ENCODE data around the gene CAMTA1.

The CAMTA1 gene

GRCh38 chr1:7006996-7007871, 222.0 kb downstream of the CAMTA1 start:
- no peak for ATAC-seq

GRCh38 chr1:7007902-7008301, 222.6 kb downstream of the CAMTA1 start:
- no peak for ATAC-seq
- TF ChIP-seq ISL1 (CRISPR knock-in tag; IDR thresholded peaks at IDR 0.05), result no peak
- TF ChIP-seq ZNF70 (CRISPR knock-in tag; IDR thresholded peaks at IDR 0.05), result no peak
- no peak for TF ChIP-seq CSRNP3 (CRISPR knock-in tag; IDR thresholded peaks at IDR 0.05)
- TF ChIP-seq TOX (CRISPR knock-in tag; IDR thresholded peaks at IDR 0.05; ENCODE audit: borderline replicate concordance), result no peak
- no peak for TF ChIP-seq ARNTL (CRISPR knock-in tag; IDR thresholded peaks at IDR 0.05; ENCODE audit: borderline replicate concordance, low read depth)
- TF ChIP-seq RARB (CRISPR knock-in tag; IDR thresholded peaks at IDR 0.05), result no peak
- TF ChIP-seq ZC3H10 (CRISPR knock-in tag; IDR thresholded peaks at IDR 0.05), result no peak
- TF ChIP-seq PPARA (CRISPR knock-in tag; IDR thresholded peaks at IDR 0.05; ENCODE audit: borderline replicate concordance), result no peak
- TF ChIP-seq TCF4 (CRISPR knock-in tag; IDR thresholded peaks at IDR 0.05; ENCODE audit: borderline replicate concordance), result no peak
- TF ChIP-seq ESRRG (CRISPR knock-in tag; IDR thresholded peaks at IDR 0.05), result no peak
- no peak for TF ChIP-seq CSDC2 (CRISPR knock-in tag; IDR thresholded peaks at IDR 0.05)
- TF ChIP-seq SNAI2 (CRISPR knock-in tag; IDR thresholded peaks at IDR 0.05), result no peak
- TF ChIP-seq ZNF8 (CRISPR knock-in tag; IDR thresholded peaks at IDR 0.05), result no peak

More at GRCh38 chr1:7006996-7007871, 222.0 kb downstream of the CAMTA1 start:
- no peak for TF ChIP-seq CSRNP3 (CRISPR knock-in tag; IDR thresholded peaks at IDR 0.05)
- TF ChIP-seq ZFP30 (CRISPR knock-in tag; IDR thresholded peaks at IDR 0.05), result no peak
- no peak for TF ChIP-seq ARNTL (CRISPR knock-in tag; IDR thresholded peaks at IDR 0.05; ENCODE audit: borderline replicate concordance, low read depth)
- no peak for TF ChIP-seq CSDC2 (CRISPR knock-in tag; IDR thresholded peaks at IDR 0.05)
- TF ChIP-seq TOX (CRISPR knock-in tag; IDR thresholded peaks at IDR 0.05; ENCODE audit: borderline replicate concordance), result no peak
- no peak for TF ChIP-seq ISL1 (CRISPR knock-in tag; IDR thresholded peaks at IDR 0.05)
- no peak for TF ChIP-seq SNAI2 (CRISPR knock-in tag; IDR thresholded peaks at IDR 0.05)
- no peak for TF ChIP-seq RARB (CRISPR knock-in tag; IDR thresholded peaks at IDR 0.05)
- no peak for TF ChIP-seq ZFP3 (CRISPR knock-in tag; IDR thresholded peaks at IDR 0.05)

- no peak for ATAC-seq
- TF ChIP-seq ZNF70 (CRISPR knock-in tag; IDR thresholded peaks at IDR 0.05), result no peak
- no peak for TF ChIP-seq TCF4 (CRISPR knock-in tag; IDR thresholded peaks at IDR 0.05; ENCODE audit: borderline replicate concordance)
- TF ChIP-seq CSDC2 (CRISPR knock-in tag; IDR thresholded peaks at IDR 0.05), result no peak
- TF ChIP-seq ESRRG (CRISPR knock-in tag; IDR thresholded peaks at IDR 0.05), result no peak
- no peak for TF ChIP-seq ISL1 (CRISPR knock-in tag; IDR thresholded peaks at IDR 0.05)
- no peak for TF ChIP-seq ZC3H10 (CRISPR knock-in tag; IDR thresholded peaks at IDR 0.05)
- no peak for TF ChIP-seq ZFP3 (CRISPR knock-in tag; IDR thresholded peaks at IDR 0.05)
Measured at GRCh38 chr1:7008331-7008730, 223.1 kb downstream of the CAMTA1 start.

- no peak for ATAC-seq
- TF ChIP-seq ZFP3 (CRISPR knock-in tag; IDR thresholded peaks at IDR 0.05) (no peak), BACH2 (CRISPR knock-in tag; IDR thresholded peaks at IDR 0.05; ENCODE audit: borderline replicate concordance) (no peak), CREB5 (CRISPR knock-in tag; IDR thresholded peaks at IDR 0.05; ENCODE audit: low read depth) (no peak), ZNF8 (CRISPR knock-in tag; IDR thresholded peaks at IDR 0.05) (no peak)
Measured at GRCh38 chr1:7008975-7009740, 223.9 kb downstream of the CAMTA1 start.

- TF ChIP-seq ZC3H10 (CRISPR knock-in tag; IDR thresholded peaks at IDR 0.05) (no peak), CREB5 (CRISPR knock-in tag; IDR thresholded peaks at IDR 0.05; ENCODE audit: low read depth) (no peak), ARNTL (CRISPR knock-in tag; IDR thresholded peaks at IDR 0.05; ENCODE audit: borderline replicate concordance, low read depth) (no peak), TCF4 (CRISPR knock-in tag; IDR thresholded peaks at IDR 0.05; ENCODE audit: borderline replicate concordance) (no peak), ZNF70 (CRISPR knock-in tag; IDR thresholded peaks at IDR 0.05) (no peak), ZFP3 (CRISPR knock-in tag; IDR thresholded peaks at IDR 0.05) (no peak), SNAI2 (CRISPR knock-in tag; IDR thresholded peaks at IDR 0.05) (no peak), OSR1 (CRISPR knock-in tag; IDR thresholded peaks at IDR 0.05) (no peak)
- ATAC-seq, result no peak
Measured at GRCh38 chr1:7009741-7010525, 224.7 kb downstream of the CAMTA1 start.
